ENCODE data around the gene HYAL1. TPM values are rescaled to one million over a fixed set of nuclear protein-coding genes. Genes with fewer than 3 reads are reported as not detected.
A peak's percentile ranks its signal among the peaks of the same experiment; 100 is the strongest.

Gene HYAL1
- total RNA-seq, 1 donor from 2014 or later = 51.6 TPM

DNA sequence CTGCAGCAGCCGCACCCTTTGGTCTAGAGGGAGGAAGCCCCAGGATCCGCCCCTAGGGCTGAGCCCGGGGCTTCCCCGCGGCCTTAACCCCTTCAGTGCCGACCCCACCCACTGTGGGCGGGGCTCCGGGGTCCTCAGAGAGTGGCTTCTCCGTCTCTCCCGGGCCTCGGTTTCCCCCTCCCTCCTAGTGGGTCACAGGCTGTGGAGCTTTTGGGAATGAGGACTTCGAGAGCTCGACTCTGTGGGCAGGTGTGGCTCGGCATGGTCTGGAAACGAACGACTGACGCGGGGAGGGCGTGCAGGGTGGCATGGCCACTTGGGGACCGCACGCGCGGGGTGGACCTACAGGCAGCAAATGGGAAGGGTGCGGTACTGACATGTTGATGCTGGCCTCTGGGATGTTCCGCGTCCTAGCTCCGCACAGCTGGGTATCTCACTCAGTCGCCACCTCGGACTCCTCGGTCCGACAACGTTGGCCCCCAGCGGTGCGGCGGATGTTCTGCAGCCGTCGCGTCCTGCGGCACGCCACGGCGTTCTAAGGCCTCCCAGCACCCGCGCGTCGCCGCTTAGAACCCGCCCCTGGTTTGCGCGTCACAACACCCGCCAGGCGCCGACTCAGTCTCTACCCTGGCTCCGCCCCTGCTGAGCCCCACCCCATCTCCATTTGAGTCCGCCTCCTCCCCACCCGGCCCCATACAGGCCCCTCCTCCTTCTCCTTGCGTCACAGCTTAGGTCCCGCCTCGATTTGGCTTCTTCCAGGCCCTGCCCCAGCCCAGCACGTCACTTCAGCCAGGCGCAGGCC lies 4.3 kb downstream of the HYAL1 start, which contains the start of the genes HYAL3 and NAA80:
TSS of gene HYAL3 (minus strand) at position 570 of the 802 bp plus-strand sequence. CDS start 3,803 bp downstream, outside the sequence.
TSS of gene NAA80 (minus strand) at position 570 of the 802 bp plus-strand sequence. CDS start 1,942 bp downstream, outside the sequence.
- intact Hi-C loops (cut with DNase I) = no loop called here
- DNase-seq (ENCODE audit: low spot score) = peak; percentile 100

DNA sequence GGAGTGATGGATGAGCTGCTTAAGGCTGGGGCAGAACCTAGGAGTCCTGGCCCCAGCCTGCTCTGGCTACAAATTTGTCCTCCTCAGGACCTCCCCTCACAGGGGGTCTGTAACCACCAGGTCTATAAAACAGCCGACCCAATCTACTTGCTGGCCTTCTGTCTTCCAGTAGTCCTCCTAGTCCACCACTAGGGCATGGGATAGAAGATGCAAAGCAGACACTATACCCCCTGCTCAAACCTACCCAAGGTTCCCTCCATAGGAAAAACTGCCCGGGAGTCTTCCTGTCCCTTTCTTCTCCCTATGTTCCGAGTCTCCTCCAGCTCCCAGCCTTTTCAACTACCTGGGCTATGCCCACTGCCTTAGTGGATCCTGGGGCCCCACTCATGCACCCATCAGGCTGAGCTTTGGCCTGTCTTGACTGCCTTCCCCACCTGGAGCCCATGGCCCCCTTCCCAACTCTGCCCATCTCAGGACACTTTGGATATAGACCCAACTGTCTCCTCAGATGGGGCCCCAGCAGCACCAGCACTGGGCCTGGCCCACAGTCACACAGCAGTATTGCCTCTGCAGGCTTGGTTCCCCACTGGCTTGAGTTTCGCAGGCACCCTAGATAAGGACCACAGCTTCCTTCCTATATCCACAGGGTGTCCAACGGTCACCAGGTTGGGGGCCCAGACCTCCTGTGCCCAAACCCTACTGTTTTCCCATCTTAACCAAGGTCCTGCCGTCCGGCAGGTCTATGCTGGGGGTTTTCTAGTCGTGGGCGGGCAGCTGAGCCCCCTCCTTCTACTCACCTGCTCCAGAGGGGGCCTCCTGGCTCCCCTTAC lies 5.3 kb downstream of the HYAL1 start:
- DNase-seq (ENCODE audit: low spot score) = no peak
- intact Hi-C loops (cut with DNase I) = no loop called here

DNA sequence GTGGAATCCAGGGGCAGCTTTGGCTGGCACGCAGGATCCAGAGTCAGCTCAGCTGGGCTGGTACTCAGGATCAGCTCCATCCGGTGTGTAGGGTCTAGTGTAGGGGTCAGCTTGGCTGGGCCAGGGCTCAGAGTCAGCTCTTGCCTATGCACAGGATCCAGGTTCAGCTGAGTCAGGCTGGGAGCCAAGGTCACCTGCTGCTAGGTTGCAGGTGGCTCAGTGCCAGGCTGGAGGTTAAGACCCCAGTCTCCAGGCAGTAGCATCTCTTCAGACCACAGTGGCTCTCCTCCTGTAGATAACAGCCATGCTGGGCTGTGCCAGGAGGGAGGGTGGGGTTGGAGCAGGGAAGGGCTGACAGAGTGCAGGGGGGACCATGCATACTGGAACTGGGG lies 6.0 kb downstream of the HYAL1 start:
- DNase-seq (ENCODE audit: low spot score) = no peak
- intact Hi-C loops (cut with DNase I) = no loop called here

DNA sequence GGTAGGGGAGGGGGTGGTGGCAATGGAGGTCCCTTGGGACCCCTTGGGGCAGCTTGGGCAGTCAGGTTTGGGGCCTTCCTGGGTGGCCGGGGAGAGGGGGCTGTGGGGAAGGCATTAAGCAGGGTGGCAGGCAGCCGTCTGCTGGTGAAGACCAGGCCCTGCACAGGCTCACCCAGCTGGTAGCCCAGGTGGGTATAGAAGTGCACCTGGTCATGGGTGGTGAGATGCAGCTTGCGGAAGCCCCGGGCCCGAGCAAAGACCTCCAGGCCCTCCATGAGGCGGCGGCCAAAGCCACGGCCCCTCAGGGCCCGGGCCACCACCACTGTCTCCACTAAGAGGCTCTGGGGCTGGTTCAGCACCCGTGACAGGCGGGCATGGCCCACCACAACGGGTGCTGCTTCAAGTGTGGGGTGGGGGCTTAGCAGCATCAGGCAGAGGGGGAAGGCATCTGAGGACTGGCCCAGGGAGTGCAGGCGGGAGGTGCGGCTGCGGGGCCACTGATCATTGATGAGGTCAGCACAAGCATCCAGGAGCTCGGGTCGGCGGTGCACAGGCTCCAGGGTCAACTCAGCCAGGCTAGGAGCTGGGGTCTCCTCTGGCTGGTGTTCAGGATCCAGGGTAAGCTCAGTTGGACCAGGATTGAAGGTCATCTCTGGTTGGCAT lies 6.5 kb downstream of the HYAL1 start:
- DNase-seq (ENCODE audit: low spot score) = no peak
- intact Hi-C loops (cut with DNase I) = no loop called here

DNA sequence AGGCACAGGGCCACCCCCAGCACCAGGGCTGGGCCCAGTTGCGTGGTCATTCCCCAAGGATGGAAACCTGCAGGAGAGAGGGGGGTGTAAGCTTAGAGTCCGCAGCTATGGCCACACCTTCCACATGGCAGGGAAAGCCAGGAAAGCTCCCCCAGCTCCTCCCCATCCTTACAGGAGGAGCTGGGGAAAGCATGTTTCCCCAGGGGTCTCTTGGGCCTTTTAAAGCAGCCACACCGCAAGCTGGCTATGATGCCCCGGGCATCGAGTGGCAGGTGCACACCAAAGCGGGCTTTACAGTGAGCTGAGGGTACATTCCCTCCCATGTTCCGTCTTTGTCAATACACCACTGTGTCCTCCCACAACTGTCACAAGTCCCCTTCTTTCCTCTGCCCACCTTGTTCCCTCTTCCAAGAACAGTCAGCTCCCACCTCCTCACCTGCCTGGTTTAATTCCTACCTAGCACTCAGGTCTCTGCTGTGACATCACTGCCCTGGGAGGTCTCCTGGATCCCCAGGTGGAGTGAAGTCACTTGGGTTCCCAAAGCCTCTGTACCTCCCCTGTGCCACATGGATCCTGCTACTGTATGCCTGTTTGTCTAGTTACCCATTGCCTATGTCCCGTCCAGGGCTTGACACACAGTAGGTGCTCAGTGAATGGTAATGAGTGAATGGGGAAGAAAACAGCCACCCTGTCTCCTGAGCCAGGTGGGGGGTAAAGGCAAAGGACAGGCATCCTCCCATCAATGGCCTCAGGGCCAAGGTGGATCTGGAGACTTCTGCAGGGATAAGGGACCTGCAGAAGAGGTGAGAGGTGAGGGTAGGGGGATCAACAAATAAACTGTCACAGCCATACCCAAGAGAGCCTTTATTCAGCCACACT lies 7.6 kb downstream of the HYAL1 start:
- intact Hi-C loops (cut with DNase I) = no loop called here
- DNase-seq (ENCODE audit: low spot score) = no peak

DNA sequence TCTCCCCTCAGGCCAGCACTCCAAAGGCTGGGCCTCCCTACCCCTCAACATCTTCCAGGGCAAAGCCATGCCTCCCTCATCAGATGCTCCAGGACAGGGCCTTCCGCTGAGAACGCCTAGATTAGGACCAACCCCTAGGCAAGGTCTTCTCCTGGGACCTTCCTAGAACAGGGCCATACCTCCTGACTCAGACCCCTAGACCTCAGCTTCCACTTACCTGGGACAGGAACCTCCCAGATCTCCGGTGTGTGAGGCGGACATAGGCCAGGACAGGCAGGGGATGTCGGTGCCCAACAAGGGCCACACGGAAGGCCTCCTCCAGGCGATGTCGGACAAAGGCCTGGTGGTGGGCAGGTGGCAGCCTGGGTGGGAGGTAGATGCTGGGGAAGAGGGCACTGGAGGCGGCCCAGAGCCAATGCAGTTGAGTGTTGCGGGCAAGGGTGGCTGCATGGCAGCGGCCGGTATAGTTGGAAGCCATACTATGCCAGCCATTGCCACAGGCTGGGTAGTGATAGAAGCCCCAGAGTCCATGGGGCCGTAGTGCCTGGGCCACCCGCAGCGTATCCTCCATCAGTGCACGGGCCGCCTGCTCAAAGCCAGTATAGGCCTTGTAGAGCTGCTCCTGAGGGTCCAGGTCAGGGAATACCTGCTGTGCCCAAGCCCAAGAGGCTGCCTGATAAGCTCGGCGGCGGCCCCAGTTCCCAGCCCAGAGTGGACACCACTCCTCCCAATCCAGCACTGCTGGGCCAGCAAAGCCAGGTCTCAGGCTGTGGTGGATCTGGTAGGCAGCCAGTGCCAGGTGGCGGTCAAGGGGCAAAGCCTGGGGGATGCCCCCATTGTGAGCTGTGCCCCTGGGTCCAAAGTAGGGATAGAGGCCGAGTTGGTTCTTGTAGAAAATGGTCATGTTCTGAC lies 8.6 kb downstream of the HYAL1 start:
- intact Hi-C loops (cut with DNase I) = no loop called here
- DNase-seq (ENCODE audit: low spot score) = no peak

DNA sequence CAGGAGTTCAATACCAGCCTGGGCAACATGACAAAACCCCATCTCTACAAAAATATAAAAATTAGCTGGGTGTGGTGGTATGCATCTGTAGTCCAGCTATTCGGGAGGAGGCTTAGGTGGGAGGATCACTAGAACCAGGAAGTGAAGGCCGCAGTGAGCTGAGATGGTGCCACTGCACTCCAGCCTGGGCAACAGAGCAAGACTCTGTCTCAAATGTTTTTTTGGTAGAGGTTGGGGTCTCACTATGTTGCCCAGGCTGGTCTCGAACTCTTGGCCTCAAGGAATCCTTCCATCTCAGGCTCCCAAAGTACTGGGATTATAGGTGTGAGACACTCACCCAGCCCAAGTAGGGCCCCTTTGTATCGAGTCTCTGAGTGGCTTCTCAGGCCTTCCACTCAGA lies 9.3 kb downstream of the HYAL1 start:
- intact Hi-C loops (cut with DNase I) = no loop called here
- DNase-seq (ENCODE audit: low spot score) = no peak

DNA sequence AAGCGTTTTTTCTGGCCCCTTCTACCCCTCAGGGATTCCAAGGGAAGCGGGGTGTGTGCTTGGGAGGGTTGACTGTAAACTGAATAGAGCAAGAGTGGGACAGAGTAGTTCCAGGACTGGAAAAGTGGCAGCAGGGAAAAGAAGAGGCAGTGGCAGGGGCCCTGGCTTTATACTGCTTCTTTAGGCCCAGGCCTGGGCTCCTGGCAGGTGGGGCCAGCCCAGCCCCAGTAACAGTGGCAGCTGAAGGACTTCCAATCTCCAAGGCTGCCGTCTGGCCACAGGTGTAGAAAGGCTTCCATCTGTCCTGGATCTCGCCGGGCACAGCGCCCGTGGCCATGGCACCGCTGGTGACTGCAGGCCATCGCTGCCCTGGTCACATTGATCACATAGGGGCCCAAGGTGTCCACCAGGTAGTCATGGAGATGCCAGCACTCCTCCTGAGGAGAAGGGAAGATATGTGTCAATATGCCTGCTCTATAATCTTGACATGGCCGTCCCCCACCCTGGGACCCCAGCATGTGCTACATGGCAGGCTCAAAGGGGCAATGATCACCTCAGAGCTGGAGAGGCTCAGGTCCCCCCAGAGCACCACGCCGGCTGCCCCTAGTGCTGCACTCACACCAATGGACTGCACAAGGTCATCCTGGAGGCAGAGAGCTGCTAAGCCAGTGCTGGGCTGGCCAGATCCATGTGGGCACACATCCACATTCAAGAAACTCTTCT lies 10.1 kb downstream of the HYAL1 start:
- intact Hi-C loops (cut with DNase I) = no loop called here
- DNase-seq (ENCODE audit: low spot score) = no peak

DNA sequence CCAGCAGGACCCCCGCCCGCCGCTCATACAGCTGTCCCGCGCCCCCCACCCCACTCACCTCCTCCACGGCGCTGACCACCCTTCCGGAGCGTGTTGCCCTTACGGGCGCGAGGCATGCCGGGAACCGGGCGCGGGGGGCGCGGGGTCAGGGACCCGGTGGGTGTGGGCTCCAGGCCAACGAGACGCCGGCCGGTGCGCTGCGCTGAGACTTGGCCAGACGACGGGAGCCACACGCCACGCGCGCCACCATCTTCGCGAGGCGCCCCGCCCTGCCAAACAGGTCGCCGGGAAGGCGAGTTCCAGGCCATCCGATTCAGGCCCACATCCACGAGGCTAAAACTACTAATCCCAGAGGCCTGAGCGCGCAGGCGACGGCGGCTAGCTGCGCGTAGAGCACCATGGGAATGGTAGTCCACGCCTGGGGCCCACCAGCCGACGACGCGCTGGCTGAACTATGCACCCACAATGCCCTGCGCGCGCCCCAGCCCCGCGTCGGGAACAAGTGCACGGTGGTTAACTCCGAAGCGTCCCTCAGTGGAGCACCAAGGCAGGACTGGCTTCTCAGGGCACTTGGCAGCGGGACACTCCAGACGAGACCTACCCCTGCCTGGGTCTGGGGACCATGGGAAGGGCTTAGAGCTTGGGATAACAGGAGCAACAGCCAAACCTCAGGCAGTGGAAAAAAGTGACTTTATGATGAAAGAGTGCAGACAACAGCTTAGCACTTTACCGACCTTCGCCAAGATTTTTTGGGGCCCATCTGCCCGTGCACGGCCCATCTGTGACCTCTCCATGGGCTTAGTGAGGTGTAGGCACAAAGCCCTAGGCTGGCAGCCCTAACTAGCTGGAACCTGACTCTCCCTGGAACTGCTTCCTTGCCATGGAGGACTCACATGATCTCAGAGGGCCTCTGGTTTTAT lies 11.0 kb downstream of the HYAL1 start, which contains the start of gene IFRD2:
TSS of gene IFRD2 (minus strand) at position 271 of the 920 bp plus-strand sequence. CDS start at position 116, 155 bp downstream.
- peak; percentile 99 for DNase-seq (ENCODE audit: low spot score)
- intact Hi-C loops (cut with DNase I) = no loop called here

DNA sequence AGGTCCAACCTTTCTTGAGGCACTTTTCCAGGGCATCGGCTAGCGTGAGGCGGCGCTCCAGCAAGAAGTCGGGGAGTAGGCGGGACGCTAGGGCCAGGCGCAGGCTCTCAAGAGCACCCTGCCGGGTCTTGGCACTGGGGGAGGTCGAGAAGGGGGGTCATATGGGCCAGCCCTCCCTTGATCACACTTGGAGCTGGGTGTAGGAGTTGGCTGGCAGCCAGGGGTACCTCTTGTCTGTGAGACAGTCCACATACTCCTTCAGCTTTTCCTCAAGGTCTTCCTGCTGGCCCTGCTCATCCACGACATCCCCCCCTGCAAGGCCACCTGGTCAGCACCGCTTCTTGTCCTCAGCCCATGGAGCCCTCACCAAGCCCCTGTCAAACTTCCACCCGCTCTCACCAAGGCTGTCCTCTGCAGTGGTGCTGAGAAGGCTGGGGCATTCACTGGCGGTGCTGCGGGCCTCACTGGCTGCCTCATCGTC lies 13.2 kb downstream of the HYAL1 start:
- intact Hi-C loops (cut with DNase I) = no loop called here
- DNase-seq (ENCODE audit: low spot score) = no peak

DNA sequence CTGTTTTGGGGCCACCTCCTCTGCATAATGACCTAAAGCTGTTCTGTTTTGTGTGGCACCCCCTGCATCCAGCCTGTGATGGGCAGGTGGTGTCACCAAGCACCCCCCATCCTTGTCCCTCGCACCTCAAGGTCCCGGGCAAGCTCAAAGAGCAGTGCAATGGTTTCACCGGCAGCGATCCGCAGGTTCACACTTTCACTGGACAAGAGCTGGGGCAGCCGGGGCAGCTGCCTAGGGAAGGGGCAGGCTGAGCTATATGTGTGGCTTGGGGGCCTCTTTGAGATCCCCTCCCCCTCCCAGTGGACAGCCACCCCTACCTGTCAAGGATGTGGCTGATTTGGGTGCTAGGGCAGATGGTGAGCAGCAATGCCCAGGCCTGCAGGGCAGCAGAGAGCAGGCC lies 14.2 kb downstream of the HYAL1 start:
- intact Hi-C loops (cut with DNase I) = loop anchor here (5.0 kb wide), 1 partner anchor 38 kb away; the partner anchor contains the start of gene TUSC2
- no peak for DNase-seq (ENCODE audit: low spot score)

DNA sequence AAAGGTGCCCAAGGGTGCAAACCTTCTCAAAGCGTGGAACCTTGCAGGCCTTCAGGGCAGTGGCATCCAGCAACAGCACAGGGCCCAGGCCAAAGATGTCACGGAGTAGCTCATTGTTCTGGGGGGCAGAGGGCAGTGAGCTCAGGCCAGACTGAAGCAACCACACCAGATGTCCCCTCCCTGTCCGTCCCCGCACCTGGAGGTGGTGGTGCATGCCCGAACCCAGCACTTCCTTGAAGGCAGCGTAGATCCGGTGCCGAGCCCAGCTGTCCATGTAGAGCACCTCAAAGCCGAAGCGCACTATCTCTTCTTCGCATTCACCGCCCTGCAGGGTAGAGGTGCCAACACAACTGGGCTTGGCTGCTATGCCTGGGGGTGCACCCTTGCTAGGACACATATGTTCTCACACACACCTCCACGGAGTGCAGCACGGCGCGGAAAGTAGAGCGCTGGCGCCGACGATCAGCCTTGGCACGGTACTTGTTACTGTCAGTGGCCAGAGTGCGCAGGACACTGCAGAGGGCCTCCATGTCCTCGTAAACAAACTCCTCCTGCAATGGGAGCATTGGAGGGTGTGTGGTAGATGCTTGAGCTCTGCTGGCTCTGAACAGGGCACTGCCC lies 14.9 kb downstream of the HYAL1 start:
- no peak for DNase-seq (ENCODE audit: low spot score)
- intact Hi-C loops (cut with DNase I) = loop anchor here (5.0 kb wide), 1 partner anchor 39 kb away; the partner anchor contains the start of gene TUSC2

DNA sequence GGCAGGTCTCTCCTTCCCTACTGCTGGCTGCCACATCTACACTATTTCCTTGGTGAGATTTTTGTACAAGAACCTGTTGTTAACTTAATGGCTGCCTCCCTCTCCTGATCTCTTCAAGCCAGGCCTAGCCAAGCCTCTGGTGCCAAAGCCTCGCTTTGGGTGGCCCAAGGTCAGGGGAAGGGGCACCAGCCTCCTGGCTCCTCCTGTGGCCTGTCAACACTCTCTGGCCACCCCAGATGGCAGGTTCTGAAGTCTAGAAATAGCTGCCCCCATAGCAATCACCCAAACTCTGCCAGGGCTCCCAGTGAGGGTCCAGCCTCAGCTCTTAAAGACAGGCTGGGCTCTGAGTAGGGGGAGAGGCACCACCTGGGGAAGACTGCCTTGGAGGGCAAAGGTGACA lies 16.1 kb downstream of the HYAL1 start:
- DNase-seq (ENCODE audit: low spot score) = no peak
- intact Hi-C loops (cut with DNase I) = loop anchor here (5.0 kb wide), 1 partner anchor 40 kb away; the partner anchor contains the start of gene TUSC2

DNA sequence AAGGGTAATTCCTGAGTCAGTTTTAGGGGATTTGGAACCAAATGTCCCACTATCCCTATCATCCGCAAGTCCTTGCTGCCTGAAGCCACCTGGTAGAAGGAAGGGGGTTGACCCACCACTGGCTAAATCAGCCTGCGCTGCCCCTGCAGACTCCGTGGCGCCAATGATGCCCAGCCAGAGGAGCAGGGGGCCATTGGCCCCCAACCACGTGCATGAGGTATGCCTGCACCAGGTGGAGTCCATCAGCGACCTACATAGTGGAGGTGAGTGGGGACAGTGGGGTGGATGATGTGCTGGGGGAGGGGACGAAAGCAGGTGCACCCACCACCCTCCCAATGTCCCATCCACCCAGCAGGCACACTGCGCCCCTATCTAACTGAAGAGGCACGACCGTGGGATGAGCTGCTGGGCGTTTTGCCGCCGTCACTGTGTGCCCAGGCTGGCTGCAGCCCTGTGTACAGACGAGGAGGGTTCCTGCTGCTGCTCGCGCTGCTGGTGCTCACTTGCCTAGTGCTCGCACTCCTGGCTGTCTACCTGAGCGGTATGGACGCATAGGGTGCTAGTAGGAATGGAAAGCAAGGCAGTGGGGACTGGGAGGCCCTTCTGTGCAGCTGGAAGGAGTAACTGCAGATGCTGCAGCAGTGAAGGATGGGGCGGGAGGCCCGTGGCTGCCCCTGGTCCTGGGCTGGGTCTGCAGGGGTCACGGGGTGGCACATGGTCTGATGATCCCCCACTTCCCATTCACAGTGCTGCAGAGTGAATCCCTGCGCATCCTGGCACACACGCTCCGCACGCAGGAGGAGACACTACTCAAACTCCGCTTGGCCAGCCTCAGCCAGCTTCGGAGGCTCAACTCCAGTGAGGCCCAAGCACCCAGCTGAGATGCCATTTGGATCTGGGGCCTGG lies 16.8 kb downstream of the HYAL1 start:
- no peak for DNase-seq (ENCODE audit: low spot score)
- intact Hi-C loops (cut with DNase I) = loop anchor here (5.0 kb wide), 1 partner anchor 41 kb away; the partner anchor contains the start of gene TUSC2
